ENCODE results near the gene CALN1. TPM values are rescaled to one million over a fixed set of nuclear protein-coding genes. Genes with fewer than 3 reads are reported as not detected.

CALN1 gene
- total and polyA plus RNA-seq, 11 donors, result not detected

- H3K36me3 ChIP-seq, result no peaks in the 10 kb centered on the region
- no peaks in the 10 kb centered on the region for H3K9me3 ChIP-seq
- H3K27ac ChIP-seq, result no peak overlapping the region
- intact Hi-C loops (cut with DNase I), result no loop called here
- DNase-seq (no peak), ATAC-seq (no peak)
- H3K27me3 ChIP-seq, result no peaks in the 10 kb centered on the region
- H3K4me1 ChIP-seq, result no peaks in the 10 kb centered on the region
- 51 to 69% (median 60%) methylated on average over 14 to 16 of the region's 16 CpGs for WGBS, 4 donors
- TF ChIP-seq POLR2A (IDR thresholded peaks at IDR 0.05) (no peak), CTCF (IDR thresholded peaks at IDR 0.05) (no peak)
- H3K4me3 ChIP-seq, result no peak overlapping the region
Measured at GRCh38 chr7:72098807-72099580, 313.1 kb downstream of the CALN1 start.

- Histone ChIP-seq H3K27me3 (no peaks in the 10 kb centered on the region), H3K4me1 (no peaks in the 10 kb centered on the region), H3K36me3 (no peaks in the 10 kb centered on the region), H3K27ac (no peak overlapping the region), H3K9me3 (peaks cover 0 to 7% (median 0%) of the 10 kb centered on the region in 12 donors), H3K4me3 (no peak overlapping the region)
- ATAC-seq, result no peak
- intact Hi-C loops (cut with DNase I), result no loop called here
- no peak for DNase-seq
- TF ChIP-seq POLR2A (IDR thresholded peaks at IDR 0.05) (no peak), CTCF (IDR thresholded peaks at IDR 0.05) (no peak)
- 75 to 92% (median 85%) methylated on average over 3 of the region's 3 CpGs for WGBS, 4 donors
Measured at GRCh38 chr7:72097226-72097625, 314.9 kb downstream of the CALN1 start.

GRCh38 chr7:72092769-72093168 is 319.4 kb downstream of the CALN1 start:
- no peak overlapping the region for H3K27ac ChIP-seq
- peaks cover 0 to 16% (median 0%) of the 10 kb centered on the region in 12 donors for H3K9me3 ChIP-seq
- ATAC-seq (no peak), DNase-seq (no peak)
- TF ChIP-seq POLR2A (IDR thresholded peaks at IDR 0.05) (no peak), CTCF (IDR thresholded peaks at IDR 0.05) (no peak)
- H3K4me1 ChIP-seq, result no peaks in the 10 kb centered on the region
- H3K36me3 ChIP-seq, result no peaks in the 10 kb centered on the region
- no peaks in the 10 kb centered on the region for H3K27me3 ChIP-seq
- intact Hi-C loops (cut with DNase I), result no loop called here
- H3K4me3 ChIP-seq, result no peak overlapping the region
- 66 to 88% (median 76%) methylated on average over 5 of the region's 5 CpGs for WGBS, 4 donors

GRCh38 chr7:72087926-72088325 is 324.2 kb downstream of the CALN1 start:
- H3K4me3 ChIP-seq, result no peak overlapping the region
- TF ChIP-seq CTCF (IDR thresholded peaks at IDR 0.05) (no peak), POLR2A (IDR thresholded peaks at IDR 0.05) (no peak)
- WGBS, 4 donors, result 67 to 89% (median 83%) methylated on average over 5 of the region's 5 CpGs

More at GRCh38 chr7:72087926-72088325, 324.2 kb downstream of the CALN1 start:
- intact Hi-C loops (cut with DNase I), result no loop called here
- Histone ChIP-seq H3K36me3 (no peaks in the 10 kb centered on the region), H3K9me3 (peaks cover 0 to 14% (median 0%) of the 10 kb centered on the region in 12 donors), H3K27me3 (peaks cover 0 to 5% (median 0%) of the 10 kb centered on the region in 9 donors), H3K4me1 (no peaks in the 10 kb centered on the region), H3K27ac (no peak overlapping the region)
- ATAC-seq (no peak), DNase-seq (no peak)

Measured in heart left ventricle (tissue), 16 donors.